Heart left ventricle (tissue), 16 donors: ENCODE results near the gene CACNA1F. TPM values are rescaled to one million over a fixed set of nuclear protein-coding genes. Genes with fewer than 3 reads are reported as not detected.

Experiments used
- ATAC-seq, 4 donors: fragments of 200-7000 bp; cut with Tn5 transposase; one replicate each; pipeline ENCODE4 v1.9.1; 2020 to 2022; ENCODE audit warnings: moderate library complexity in 4 of 4, mild to moderate bottlenecking in 3 of 4, moderate number of reproducible peaks in 1 of 4
- DNase-seq, 5 donors: peaks; one replicate each; pipeline ENCODE4 v3.0.0-alpha.2; 2020
- H3K27ac ChIP-seq, 12 donors: fragments of 200-600 bp; sonication (generic) in 4 of 12; one replicate each; pipeline versions ENCODE4 v1.5.0 to v1.8.0; 2016 to 2022; ENCODE audit warnings: mild to moderate bottlenecking in 2 of 12
- H3K27me3 ChIP-seq, 9 donors: fragments of 200-600 bp; sonication (generic) in 2 of 9; one replicate each; pipeline versions ENCODE4 v1.5.1 to v1.8.0; 2016 to 2022; ENCODE audit warnings: mild to moderate bottlenecking in 3 of 9
- H3K36me3 ChIP-seq, 9 donors: fragments of 200-600 bp; sonication (generic) in 2 of 9; one replicate each; pipeline versions ENCODE4 v1.5.0 to v1.8.0; 2018 to 2022; ENCODE audit warnings: mild to moderate bottlenecking in 2 of 9
- H3K4me1 ChIP-seq, 12 donors: fragments of 200-600 bp; sonication (generic) in 4 of 12; one replicate each; pipeline versions ENCODE4 v1.5.0 to v1.8.0; 2016 to 2022; ENCODE audit warnings: mild to moderate bottlenecking in 3 of 12
- H3K4me3 ChIP-seq, 12 donors: fragments of 200-600 bp; sonication (generic) in 4 of 12; one replicate each; pipeline versions ENCODE4 v1.5.0 to v1.8.0; 2017 to 2022; ENCODE audit warnings: mild to moderate bottlenecking in 9 of 12, moderate library complexity in 4 of 12
- H3K9me3 ChIP-seq, 12 donors: fragments of 200-600 bp; sonication (generic) in 4 of 12; one replicate each; pipeline versions ENCODE4 v1.5.0 to v1.8.0; 2016 to 2022; ENCODE audit warnings: mild to moderate bottlenecking in 1 of 12
- POLR2A ChIP-seq, 2 donors: fragments of 450-650 bp; IDR thresholded peaks; one replicate each; pipeline ENCODE4 v1.6.1; 2017; ENCODE audit warnings: antibody characterized with exemption in 2 of 2, mild to moderate bottlenecking in 2 of 2, moderate library complexity in 2 of 2
- whole genome bisulfite sequencing, 4 donors: extraction: QIAGEN DNeasy Blood & Tissue Kit in 2 of 4; methylation state at CpG; one replicate each; pipeline versions ENCODE4 v1.1.5 to v1.1.7; 2013 to 2018; 5-methylcytosine and 5-hydroxymethylcytosine counted together
- intact Hi-C, 10 donors: fragments of 100-400 bp; cut with DNase I; formaldehyde crosslinking; loops; one replicate each; pipeline versions ENCODE4 v1.11.1 to v1.14.2; 2022
- polyA plus RNA-seq, 2 donors: library from polyadenylated mRNA; stranded (reverse); fragments of 200-250 nt; gene quantifications; one replicate each; pipeline ENCODE4 v1.2.3, GENCODE V29; 2013
- total RNA-seq, 9 donors: library from RNA; depleted of rRNA in 2 of 9; stranded (reverse); fragments of >200 nt in 2 of 9; fragmentation: NEBNext Ultra II Directional in 3 of 9; extraction: Animal tissue kit (Norgen Biotek cat#: 25700) in 3 of 9; gene quantifications; one replicate each; pipeline versions ENCODE4 v1.1.0 to v1.2.4, GENCODE V29; 2016 to 2023
- TF ChIP-seq, protein P1 (sequence below), 12 donors: fragments of 200-600 bp; sonication (generic) in 4 of 12; IDR thresholded peaks; one replicate each; pipeline versions ENCODE4 v1.5.0 to v1.8.0; 2018 to 2022; ENCODE audit warnings: antibody characterized with exemption in 12 of 12, mild to moderate bottlenecking in 5 of 12
- donor health status: ischemic (EF 13 %, LVEDD 7.1; RV severe dilation, severe dysfunction).
- donor health status: healthy with polysubstance abuse.
- donor health status: DM: no; HTN: yes; CAD: no.
- donor health status: DM: no; HTN: no; CAD: no.
- donor health status: ischemic (EF 25% LVEDD 6.9; RV normal size, moderate dysfunction).
- donor health status: ischemic (EF 25% LVEDD 5.7; RV mildly dilated, moderate dysfunction).
- donor health status: healthy.
- donor health status: DM: yes; HTN: yes; CAD: no.
- donor health status: ischemic (EF 35%, LVEDD 5.7; RV mildly dilated, moderate dysfunction).
- donor health status: nonischemic (EF 11% LVEDD 7.7; RV severe dilation, severe dysfunction).
- donor health status: DM: yes; HTN: yes; CAD: no.
- donor health status: PGD.
- donor health status: ischemic (EF 29% LVEDD 5.4; RV normal size, mild dysfunction).
- donor health status: nonischemic (EF 23%, LVEDD 6.1; RV moderate dilation, normal function).

The CACNA1F gene
- total and polyA plus RNA-seq, 11 donors: 0.04 to 0.37 (median 0.07) TPM; not detected in 3

DNA sequence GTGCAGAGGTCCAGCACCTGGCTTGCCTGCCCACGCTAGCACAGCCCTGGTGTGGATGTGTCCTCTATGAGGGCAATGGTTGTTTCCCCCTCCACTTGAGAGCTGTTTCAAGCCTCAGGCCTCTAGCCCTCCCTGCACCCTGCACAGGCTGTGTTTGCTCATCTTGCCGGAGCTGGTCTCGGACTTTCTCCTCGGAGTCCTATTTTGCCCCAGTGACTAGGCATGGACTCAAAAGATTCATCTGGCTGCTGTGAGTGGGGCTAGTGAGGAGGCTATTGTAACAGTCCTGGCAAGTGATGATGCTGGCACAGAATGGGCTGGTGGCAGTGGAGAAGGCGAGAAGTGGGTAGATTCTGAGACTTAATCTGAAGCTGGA lies 25.6 kb upstream of the CACNA1F start:
- Histone ChIP-seq H3K4me1 (no peaks in the 10 kb centered on the region), H3K4me3 (no peak overlapping the region), H3K36me3 (no peaks in the 10 kb centered on the region), H3K9me3 (no peaks in the 10 kb centered on the region), H3K27me3 (peaks cover 0 to 14% (median 0%) of the 10 kb centered on the region in 9 donors), H3K27ac (no peak overlapping the region)
- WGBS, 4 donors: 80 to 93% (median 87%) methylated on average over 5 of the region's 5 CpGs
- no peak for TF ChIP-seq POLR2A (IDR thresholded peaks at IDR 0.05)
- TF ChIP-seq, protein P1, sequence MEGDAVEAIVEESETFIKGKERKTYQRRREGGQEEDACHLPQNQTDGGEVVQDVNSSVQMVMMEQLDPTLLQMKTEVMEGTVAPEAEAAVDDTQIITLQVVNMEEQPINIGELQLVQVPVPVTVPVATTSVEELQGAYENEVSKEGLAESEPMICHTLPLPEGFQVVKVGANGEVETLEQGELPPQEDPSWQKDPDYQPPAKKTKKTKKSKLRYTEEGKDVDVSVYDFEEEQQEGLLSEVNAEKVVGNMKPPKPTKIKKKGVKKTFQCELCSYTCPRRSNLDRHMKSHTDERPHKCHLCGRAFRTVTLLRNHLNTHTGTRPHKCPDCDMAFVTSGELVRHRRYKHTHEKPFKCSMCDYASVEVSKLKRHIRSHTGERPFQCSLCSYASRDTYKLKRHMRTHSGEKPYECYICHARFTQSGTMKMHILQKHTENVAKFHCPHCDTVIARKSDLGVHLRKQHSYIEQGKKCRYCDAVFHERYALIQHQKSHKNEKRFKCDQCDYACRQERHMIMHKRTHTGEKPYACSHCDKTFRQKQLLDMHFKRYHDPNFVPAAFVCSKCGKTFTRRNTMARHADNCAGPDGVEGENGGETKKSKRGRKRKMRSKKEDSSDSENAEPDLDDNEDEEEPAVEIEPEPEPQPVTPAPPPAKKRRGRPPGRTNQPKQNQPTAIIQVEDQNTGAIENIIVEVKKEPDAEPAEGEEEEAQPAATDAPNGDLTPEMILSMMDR (IDR thresholded peaks at IDR 0.05): no peak
- ATAC-seq (no peak), DNase-seq (no peak)
- intact Hi-C loops: no loop called here

DNA sequence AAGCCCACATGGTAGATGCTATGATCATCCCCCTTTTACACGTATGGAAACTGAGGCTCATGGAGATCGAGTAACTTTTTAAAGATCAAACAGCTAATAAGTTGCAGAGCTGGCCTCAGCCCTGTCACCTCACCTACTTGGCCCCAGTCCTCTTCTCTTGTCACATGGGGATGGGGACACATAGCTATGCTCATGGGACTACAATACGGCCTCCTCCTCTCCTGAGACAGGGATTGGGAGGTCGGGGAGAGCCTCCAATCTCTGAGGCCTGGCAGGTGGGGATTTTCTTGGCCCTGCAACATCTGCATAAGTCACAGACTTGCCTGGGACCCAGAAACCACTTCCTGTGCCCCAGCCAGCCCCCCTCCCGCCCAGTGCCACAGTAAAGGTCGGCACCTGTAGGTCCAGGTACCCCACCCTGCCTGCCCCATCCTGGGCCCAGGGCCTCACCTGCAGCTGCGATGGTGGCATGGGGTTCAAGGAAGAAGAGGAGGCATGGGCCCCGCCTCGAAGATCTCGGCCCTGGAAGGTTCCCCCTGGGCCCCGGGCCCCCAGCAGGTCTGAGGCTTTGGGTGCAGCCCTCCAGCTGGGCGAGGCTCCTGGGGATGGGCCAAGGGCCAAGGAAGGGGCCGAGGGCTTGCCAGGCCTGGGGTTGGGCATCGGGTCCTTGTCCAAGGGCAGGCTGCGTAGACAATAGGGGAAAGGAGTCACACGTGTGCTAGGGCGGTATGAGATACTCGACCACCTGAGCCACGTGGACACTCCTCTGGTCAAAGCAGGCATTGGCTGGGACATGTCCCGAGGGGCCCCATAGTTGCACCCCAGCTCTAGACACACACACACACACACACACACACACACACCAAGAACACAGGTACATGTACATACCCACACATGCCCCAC lies 25.0 kb upstream of the CACNA1F start:
- intact Hi-C loops: no loop called here
- DNase-seq (no peak), ATAC-seq (no peak)
- Histone ChIP-seq H3K36me3 (no peaks in the 10 kb centered on the region), H3K4me1 (no peaks in the 10 kb centered on the region), H3K4me3 (no peak overlapping the region), H3K27ac (no peak overlapping the region), H3K9me3 (no peaks in the 10 kb centered on the region), H3K27me3 (peaks cover 0 to 14% (median 0%) of the 10 kb centered on the region in 9 donors)
- TF ChIP-seq POLR2A (IDR thresholded peaks at IDR 0.05): no peak
- TF ChIP-seq, protein P1 (IDR thresholded peaks at IDR 0.05): no peak
- WGBS, 4 donors: 75 to 83% (median 79%) methylated on average over 14 to 20 of the region's 20 CpGs

DNA sequence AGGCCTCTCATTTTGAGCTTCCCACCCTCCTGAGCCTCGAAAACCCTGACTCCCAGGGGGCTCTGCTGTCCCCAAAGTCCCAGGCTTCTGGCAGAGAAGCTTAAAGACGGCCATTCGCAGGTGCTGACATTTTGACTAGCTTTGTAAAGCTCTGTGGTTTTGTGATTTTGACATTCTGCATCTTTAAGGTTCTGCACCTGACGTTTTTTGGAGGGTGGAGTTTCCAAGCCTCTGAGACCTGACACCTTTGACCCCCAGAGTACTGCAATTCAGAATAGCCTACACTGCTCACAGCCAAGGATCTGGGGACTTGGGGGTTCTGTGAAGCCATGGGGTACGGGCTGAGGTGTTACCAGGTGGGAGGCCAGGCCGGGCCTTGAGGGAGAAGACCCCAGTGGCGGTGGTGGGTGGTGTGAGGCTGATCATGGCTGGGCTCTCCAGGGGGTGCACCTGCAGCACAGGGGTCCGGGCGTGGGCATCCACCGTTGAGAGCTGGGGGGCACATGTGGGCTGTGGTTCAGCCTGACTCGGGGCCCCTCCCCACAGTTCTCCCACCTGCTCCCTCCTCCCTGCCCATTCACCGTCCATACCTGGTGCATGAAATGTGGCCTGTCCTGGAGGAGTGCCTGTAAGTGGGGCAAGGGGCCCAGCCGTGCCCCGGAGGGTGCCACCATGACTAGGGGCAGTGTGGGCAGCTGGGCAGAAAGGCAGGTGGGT lies 24.1 kb upstream of the CACNA1F start:
- Histone ChIP-seq H3K36me3 (no peaks in the 10 kb centered on the region), H3K4me3 (no peak overlapping the region), H3K4me1 (no peaks in the 10 kb centered on the region), H3K27me3 (peaks cover 0 to 13% (median 0%) of the 10 kb centered on the region in 9 donors), H3K9me3 (no peaks in the 10 kb centered on the region), H3K27ac (no peak overlapping the region)
- TF ChIP-seq, protein P1 (IDR thresholded peaks at IDR 0.05): no peak
- no peak for TF ChIP-seq POLR2A (IDR thresholded peaks at IDR 0.05)
- 56 to 85% (median 72%) methylated on average over 7 to 14 of the region's 14 CpGs for WGBS, 4 donors
- ATAC-seq: no peak
- no peak for DNase-seq
- intact Hi-C loops: no loop called here
